Astrocyte (in vitro differentiated cells and primary cell): ENCODE results near the gene BICC1.

Experiments used
- EZH2 ChIP-seq: IDR thresholded peaks from 2 replicates; pipeline ENCODE4 v1.6.1; 2012; ENCODE audit warnings: mild to moderate bottlenecking, low read length, inconsistent platforms; ENCODE audit not compliant: insufficient read depth
- TF ChIP-seq, protein P1 (sequence below): IDR thresholded peaks from 2 replicates; pipeline ENCODE4 v1.5.1; 2011; ENCODE audit warnings: low read depth, mild to moderate bottlenecking, inconsistent platforms, low read length, moderate library complexity; ENCODE audit not compliant: insufficient read depth

DNA sequence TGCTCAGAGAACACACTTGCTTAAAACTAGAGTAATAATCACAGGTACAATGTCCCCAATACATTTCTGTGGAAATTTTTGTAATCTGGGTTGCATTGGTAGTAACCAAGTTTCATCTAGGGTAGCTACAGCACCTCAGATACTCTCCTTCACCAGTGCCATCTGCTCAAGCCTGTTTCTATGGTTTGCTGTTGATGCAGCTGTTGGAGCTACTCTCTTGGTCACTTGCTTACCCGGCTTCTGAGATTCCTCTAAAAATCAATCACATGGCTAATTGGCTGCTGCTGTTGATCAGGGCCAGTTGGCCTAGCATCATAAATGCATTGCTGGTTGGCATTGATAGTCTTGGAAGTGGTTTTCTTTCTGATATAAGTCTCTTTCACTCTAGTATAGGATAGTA, 220.8 kb downstream of the BICC1 start:
- TF ChIP-seq, protein P1, sequence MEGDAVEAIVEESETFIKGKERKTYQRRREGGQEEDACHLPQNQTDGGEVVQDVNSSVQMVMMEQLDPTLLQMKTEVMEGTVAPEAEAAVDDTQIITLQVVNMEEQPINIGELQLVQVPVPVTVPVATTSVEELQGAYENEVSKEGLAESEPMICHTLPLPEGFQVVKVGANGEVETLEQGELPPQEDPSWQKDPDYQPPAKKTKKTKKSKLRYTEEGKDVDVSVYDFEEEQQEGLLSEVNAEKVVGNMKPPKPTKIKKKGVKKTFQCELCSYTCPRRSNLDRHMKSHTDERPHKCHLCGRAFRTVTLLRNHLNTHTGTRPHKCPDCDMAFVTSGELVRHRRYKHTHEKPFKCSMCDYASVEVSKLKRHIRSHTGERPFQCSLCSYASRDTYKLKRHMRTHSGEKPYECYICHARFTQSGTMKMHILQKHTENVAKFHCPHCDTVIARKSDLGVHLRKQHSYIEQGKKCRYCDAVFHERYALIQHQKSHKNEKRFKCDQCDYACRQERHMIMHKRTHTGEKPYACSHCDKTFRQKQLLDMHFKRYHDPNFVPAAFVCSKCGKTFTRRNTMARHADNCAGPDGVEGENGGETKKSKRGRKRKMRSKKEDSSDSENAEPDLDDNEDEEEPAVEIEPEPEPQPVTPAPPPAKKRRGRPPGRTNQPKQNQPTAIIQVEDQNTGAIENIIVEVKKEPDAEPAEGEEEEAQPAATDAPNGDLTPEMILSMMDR = no peak
- no peak for TF ChIP-seq EZH2
